WERI-Rb-1 (cell line): ENCODE measurements around the gene MGAT3.

Experiments
- DNase-seq: peaks from one replicate; pipeline ENCODE4 v3.0.0-alpha.2; 2020
- H3K27ac ChIP-seq: fragments of 250-450 bp; sonication (Bioruptor Pico); 2 replicates; pipeline ENCODE4 v1.5.1; 2020; ENCODE audit warnings: mild to moderate bottlenecking, moderate library complexity
- H3K27me3 ChIP-seq: fragments of 250-450 bp; sonication (Bioruptor Pico); 2 replicates; pipeline ENCODE4 v1.5.1; 2021; ENCODE audit warnings: mild to moderate bottlenecking, low read depth, moderate library complexity; ENCODE audit not compliant: insufficient read depth, severe bottlenecking
- H3K36me3 ChIP-seq: fragments of 250-450 bp; sonication (Bioruptor Pico); 2 replicates; pipeline ENCODE4 v1.5.1; 2020; ENCODE audit warnings: mild to moderate bottlenecking, moderate library complexity
- H3K4me3 ChIP-seq: 2 replicates; pipeline ENCODE4 v1.5.1; 2011; ENCODE audit warnings: low read depth, mild to moderate bottlenecking, control low read depth, low read length
- H3K9me3 ChIP-seq: fragments of 250-450 bp; sonication (Bioruptor Pico); 2 replicates; pipeline ENCODE4 v1.5.1; 2021; ENCODE audit warnings: mild to moderate bottlenecking, moderate library complexity; ENCODE audit not compliant: severe bottlenecking
- TF ChIP-seq, protein P1 (sequence below): IDR thresholded peaks from 2 replicates; pipeline ENCODE4 v1.5.1; 2011; ENCODE audit warnings: low read depth, mild to moderate bottlenecking, control low read depth, inconsistent platforms, low read length

Gene MGAT3

DNA sequence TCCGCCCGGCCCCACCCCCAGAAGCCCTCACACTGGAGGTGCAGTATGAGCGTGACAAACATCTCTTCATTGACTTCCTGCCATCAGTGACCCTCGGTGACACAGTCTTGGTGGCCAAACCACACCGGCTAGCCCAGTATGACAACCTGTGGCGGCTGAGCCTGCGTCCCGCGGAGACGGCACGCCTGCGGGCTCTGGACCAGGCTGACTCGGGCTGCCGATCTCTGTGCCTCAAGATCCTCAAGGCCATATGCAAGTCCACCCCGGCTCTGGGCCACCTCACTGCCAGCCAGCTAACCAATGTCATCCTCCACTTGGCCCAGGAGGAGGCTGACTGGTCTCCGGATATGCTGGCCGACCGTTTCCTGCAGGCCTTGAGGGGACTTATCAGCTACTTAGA, 57.0 kb downstream of the MGAT3 start:
- Histone ChIP-seq H3K4me3 (no peak overlapping the region), H3K27me3 (no peaks in the 10 kb centered on the region), H3K9me3 (no peaks in the 10 kb centered on the region), H3K27ac (no peak overlapping the region), H3K36me3 (peaks cover 75% of the 10 kb centered on the region)
- TF ChIP-seq, protein P1, sequence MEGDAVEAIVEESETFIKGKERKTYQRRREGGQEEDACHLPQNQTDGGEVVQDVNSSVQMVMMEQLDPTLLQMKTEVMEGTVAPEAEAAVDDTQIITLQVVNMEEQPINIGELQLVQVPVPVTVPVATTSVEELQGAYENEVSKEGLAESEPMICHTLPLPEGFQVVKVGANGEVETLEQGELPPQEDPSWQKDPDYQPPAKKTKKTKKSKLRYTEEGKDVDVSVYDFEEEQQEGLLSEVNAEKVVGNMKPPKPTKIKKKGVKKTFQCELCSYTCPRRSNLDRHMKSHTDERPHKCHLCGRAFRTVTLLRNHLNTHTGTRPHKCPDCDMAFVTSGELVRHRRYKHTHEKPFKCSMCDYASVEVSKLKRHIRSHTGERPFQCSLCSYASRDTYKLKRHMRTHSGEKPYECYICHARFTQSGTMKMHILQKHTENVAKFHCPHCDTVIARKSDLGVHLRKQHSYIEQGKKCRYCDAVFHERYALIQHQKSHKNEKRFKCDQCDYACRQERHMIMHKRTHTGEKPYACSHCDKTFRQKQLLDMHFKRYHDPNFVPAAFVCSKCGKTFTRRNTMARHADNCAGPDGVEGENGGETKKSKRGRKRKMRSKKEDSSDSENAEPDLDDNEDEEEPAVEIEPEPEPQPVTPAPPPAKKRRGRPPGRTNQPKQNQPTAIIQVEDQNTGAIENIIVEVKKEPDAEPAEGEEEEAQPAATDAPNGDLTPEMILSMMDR, result no peak
- DNase-seq, result no peak

DNA sequence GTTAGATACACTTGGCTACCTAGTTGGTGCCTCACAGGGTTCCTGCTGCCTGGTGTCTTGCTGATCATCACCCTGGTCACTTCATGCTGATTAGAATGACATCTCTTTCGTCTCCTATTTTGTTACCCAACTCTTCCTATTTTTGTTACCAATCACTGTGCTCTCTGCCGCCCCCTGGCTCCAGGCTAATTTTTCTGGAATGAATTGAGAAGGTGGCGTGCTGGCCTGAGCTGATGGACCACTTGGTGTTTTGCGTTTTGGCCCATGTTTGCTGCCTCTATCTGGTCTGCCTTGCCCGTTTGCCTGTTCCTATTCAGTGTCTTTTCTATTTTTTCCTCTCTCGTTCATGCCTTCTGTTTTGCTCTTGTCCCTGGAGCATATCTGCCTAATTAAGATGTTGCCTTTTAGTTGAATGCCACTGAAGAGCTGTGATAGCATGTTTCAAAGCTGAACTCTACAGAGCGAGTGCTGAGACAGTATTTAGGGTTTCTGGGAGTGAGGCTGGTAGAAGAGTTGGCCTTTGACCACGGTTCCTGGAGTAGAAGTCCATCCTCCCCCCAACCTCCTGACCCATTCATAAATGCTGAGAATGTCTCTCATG, 57.7 kb downstream of the MGAT3 start:
- TF ChIP-seq, protein P1, result peak; percentile 60
- peaks cover 70% of the 10 kb centered on the region for H3K36me3 ChIP-seq
- DNase-seq, result peak; percentile 46

GRCh38 chr22:39515266-39516050, 58.6 kb downstream of the MGAT3 start:
- TF ChIP-seq, protein P1, result no peak
- Histone ChIP-seq H3K27me3 (no peaks in the 10 kb centered on the region), H3K36me3 (peaks cover 63% of the 10 kb centered on the region), H3K4me3 (no peak overlapping the region), H3K27ac (no peak overlapping the region), H3K9me3 (no peaks in the 10 kb centered on the region)
- no peak for DNase-seq

More for the DNA sequence above, 57.7 kb downstream of the MGAT3 start:
- no peak overlapping the region for H3K4me3 ChIP-seq
- H3K27me3 ChIP-seq, result no peaks in the 10 kb centered on the region
- no peaks in the 10 kb centered on the region for H3K9me3 ChIP-seq
- no peak overlapping the region for H3K27ac ChIP-seq

GRCh38 chr22:39517470-39517869, 60.7 kb downstream of the MGAT3 start:
- Histone ChIP-seq H3K4me3 (no peak overlapping the region), H3K9me3 (no peaks in the 10 kb centered on the region), H3K27me3 (no peaks in the 10 kb centered on the region), H3K36me3 (peaks cover 67% of the 10 kb centered on the region), H3K27ac (no peak overlapping the region)
- no peak for DNase-seq
- TF ChIP-seq, protein P1, result no peak

- Histone ChIP-seq H3K27me3 (no peaks in the 10 kb centered on the region), H3K27ac (peak overlapping the region; percentile 100), H3K9me3 (no peaks in the 10 kb centered on the region), H3K36me3 (peaks cover 67% of the 10 kb centered on the region), H3K4me3 (peak overlapping the region; percentile 99)
- no peak for DNase-seq
- TF ChIP-seq, protein P1, result no peak
Observed at GRCh38 chr22:39518144-39518786, 61.5 kb downstream of the MGAT3 start.
